ENCODE measurements around the gene AQP7. TPM values are rescaled to one million over a fixed set of nuclear protein-coding genes. Genes with fewer than 3 reads are reported as not detected.

Gene AQP7
- total and polyA plus RNA-seq, 9 of the 15 experiments (the other 6 are each of a cell fraction or from before 2014, with no cell fraction given): 0.04 to 0.53 (median 0.07) TPM; not detected in 4

- TF ChIP-seq ZNF263 (CRISPR knock-in tag; IDR thresholded peaks at IDR 0.05; ENCODE audit: borderline replicate concordance) (no peak), SMAD4 (CRISPR knock-in tag; conservative IDR thresholded peaks at IDR 0.05) (peak; percentile 75; the same call in 1 of the 2 replicates), GATA2 (CRISPR knock-in tag; IDR thresholded peaks at IDR 0.05) (no peak), ESRRA (IDR thresholded peaks at IDR 0.05; ENCODE audit: borderline replicate concordance, low read depth) (no peak), RBM34 (IDR thresholded peaks at IDR 0.05; ENCODE audit: borderline replicate concordance, insufficient read depth, low read length) (no peak), TRIM28 (IDR thresholded peaks at IDR 0.05) (no peak), HMG20A (CRISPR knock-in tag; conservative IDR thresholded peaks at IDR 0.05) (no peak), REST (IDR thresholded peaks at IDR 0.05; ENCODE audit: borderline replicate concordance) (no peak), REST (CRISPR knock-in tag; IDR thresholded peaks at IDR 0.05; ENCODE audit: low read depth) (no peak), TBP (optimal IDR thresholded peaks at IDR 0.05; ENCODE audit: low read depth, low read length) (no peak), CTBP1 (IDR thresholded peaks at IDR 0.05; ENCODE audit: borderline replicate concordance) (peak; percentile 15; the same call in 1 of the 2 replicates), BRCA1 (IDR thresholded peaks at IDR 0.05) (no peak), BRCA1 (CRISPR knock-in tag; IDR thresholded peaks at IDR 0.05) (no peak), MAFK (IDR thresholded peaks at IDR 0.05; ENCODE audit: low read length) (peak; percentile 51), E2F1 (CRISPR knock-in tag; IDR thresholded peaks at IDR 0.05) (no peak), ZNF764 (CRISPR knock-in tag; IDR thresholded peaks at IDR 0.05; ENCODE audit: low read depth) (no peak), CBFA2T3 (IDR thresholded peaks at IDR 0.05) (peak; percentile 72), RAD51 (IDR thresholded peaks at IDR 0.05; ENCODE audit: borderline replicate concordance, low read depth) (peak; percentile 8; the same call in 1 of the 2 replicates), CHD4 (IDR thresholded peaks at IDR 0.05; ENCODE audit: insufficient read depth, insufficient replicate concordance, low read depth, low read length, poor library complexity, severe bottlenecking) (peak; percentile 17), ZNF589 (CRISPR knock-in tag; IDR thresholded peaks at IDR 0.05; ENCODE audit: low read depth) (no peak), FOS (IDR thresholded peaks at IDR 0.05; ENCODE audit: extremely low read depth, insufficient read length) (peak; percentile 31)
Observed at GRCh38 chr9:33446946-33447798, 44.8 kb upstream of the AQP7 start, which contains the start of gene AQP3 (continued).
